Measurements from ENCODE around the gene TPCN2. TPM values are rescaled to one million over a fixed set of nuclear protein-coding genes. Genes with fewer than 3 reads are reported as not detected.
"Not testable (repeated sequence)": the region's sequence is repeated elsewhere in the genome, so short reads cannot be mapped to it uniquely, and the experiment has no call there.

The TPCN2 gene
- total RNA-seq: 1 to 10 TPM; 4.2 to 5.3 TPM

DNA sequence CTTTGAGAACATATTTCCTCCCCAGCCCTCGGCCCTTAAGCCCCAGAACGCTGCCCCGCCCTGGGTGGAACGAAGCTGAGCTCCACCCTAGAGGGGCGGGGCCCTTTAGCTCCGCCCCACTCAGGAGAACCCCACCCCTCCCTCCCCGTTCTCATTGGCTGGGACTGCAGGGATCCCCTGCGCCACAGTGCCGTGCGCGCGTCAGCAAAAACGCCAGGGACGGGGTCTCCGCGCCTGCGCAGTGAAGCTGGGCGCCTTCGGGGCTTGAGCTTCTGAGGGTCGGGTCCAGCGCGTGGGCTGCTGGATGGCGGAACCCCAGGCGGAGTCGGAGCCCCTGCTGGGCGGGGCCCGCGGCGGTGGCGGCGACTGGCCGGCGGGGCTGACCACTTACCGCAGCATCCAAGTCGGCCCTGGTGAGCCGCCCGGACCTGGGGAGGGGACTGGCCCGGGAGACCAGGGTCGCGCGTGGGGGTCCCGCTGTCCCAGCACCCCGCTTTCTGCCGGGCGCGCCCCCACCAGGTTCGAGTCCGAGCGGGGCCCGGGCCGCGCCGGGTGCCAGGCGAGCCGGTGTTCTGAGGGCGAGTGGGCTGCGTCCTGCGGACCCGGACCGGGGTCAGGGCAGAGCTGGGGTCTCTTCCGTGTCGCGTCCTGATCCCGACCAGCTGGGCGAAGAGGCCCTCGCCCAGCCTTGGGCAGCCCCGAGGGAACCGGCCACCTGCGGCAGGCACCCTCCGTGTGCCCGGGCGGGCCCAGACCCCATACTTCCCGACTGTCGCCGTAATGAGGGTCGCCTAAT lies at the start of gene TPCN2:
TSS of gene TPCN2 (plus strand) at position 239 of the 796 bp plus-strand sequence. CDS start at position 305, 66 bp downstream.
- peak within 1 kb of the TSS; percentile 97 to 100 for H3K4me3 ChIP-seq
- H3K4me1 ChIP-seq: peaks cover 0 to 51% of the 10 kb centered on the region in 2 donors
- H3K27me3 ChIP-seq: no peaks in the 10 kb centered on the region
- no peaks in the 10 kb centered on the region for H3K9me3 ChIP-seq
- peak within 1 kb of the TSS; percentile 93 to 96 for H3K27ac ChIP-seq
- peak; percentile 93 for DNase-seq (ENCODE audit: low spot score)
- H3K36me3 ChIP-seq: no peaks in the 10 kb centered on the region
- TF ChIP-seq, protein P1, sequence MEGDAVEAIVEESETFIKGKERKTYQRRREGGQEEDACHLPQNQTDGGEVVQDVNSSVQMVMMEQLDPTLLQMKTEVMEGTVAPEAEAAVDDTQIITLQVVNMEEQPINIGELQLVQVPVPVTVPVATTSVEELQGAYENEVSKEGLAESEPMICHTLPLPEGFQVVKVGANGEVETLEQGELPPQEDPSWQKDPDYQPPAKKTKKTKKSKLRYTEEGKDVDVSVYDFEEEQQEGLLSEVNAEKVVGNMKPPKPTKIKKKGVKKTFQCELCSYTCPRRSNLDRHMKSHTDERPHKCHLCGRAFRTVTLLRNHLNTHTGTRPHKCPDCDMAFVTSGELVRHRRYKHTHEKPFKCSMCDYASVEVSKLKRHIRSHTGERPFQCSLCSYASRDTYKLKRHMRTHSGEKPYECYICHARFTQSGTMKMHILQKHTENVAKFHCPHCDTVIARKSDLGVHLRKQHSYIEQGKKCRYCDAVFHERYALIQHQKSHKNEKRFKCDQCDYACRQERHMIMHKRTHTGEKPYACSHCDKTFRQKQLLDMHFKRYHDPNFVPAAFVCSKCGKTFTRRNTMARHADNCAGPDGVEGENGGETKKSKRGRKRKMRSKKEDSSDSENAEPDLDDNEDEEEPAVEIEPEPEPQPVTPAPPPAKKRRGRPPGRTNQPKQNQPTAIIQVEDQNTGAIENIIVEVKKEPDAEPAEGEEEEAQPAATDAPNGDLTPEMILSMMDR (IDR thresholded peaks at IDR 0.05): no peak

GRCh38 chr11:68999093-68999747 lies 49.5 kb upstream of the TPCN2 start:
- no peak for DNase-seq (ENCODE audit: low spot score)
- H3K4me1 ChIP-seq: peaks cover 0 to 50% of the 10 kb centered on the region in 2 donors
- H3K27ac ChIP-seq: peak overlapping the region in 1 of 2 donors; percentile 32

GRCh38 chr11:68999748-69000355 lies 48.9 kb upstream of the TPCN2 start:
- DNase-seq (ENCODE audit: low spot score); H3K27me3 ChIP-seq; H3K36me3 ChIP-seq; H3K9me3 ChIP-seq; H3K4me3 ChIP-seq: not testable (repeated sequence)
- peak overlapping the region; percentile 63 to 69 for H3K27ac ChIP-seq
- H3K4me1 ChIP-seq: peaks cover 0 to 50% of the 10 kb centered on the region in 2 donors

More at GRCh38 chr11:68999093-68999747, 49.5 kb upstream of the TPCN2 start:
- H3K4me3 ChIP-seq: no peak overlapping the region
- TF ChIP-seq, protein P1 (IDR thresholded peaks at IDR 0.05): no peak
- H3K27me3 ChIP-seq: no peaks in the 10 kb centered on the region
- no peaks in the 10 kb centered on the region for H3K9me3 ChIP-seq
- H3K36me3 ChIP-seq: no peaks in the 10 kb centered on the region

DNA sequence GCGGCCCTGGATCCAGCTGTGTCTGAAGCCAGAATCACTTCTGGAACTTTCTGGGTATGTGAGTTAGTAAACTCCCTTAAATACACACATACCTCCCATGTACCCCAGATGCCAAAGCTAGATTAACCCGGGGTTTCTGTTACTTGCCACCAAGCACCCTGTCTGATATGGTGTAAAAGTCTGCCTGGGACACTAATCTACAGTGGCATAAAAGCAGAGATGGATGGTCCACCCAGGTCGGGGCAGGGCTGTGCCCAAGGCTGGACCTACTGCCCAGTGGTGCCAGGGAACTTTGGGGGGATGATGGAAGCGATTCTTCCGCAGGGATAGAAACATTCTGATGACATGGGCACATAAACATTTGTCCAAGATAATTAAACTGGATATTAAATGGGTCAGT lies 48.3 kb upstream of the TPCN2 start:
- DNase-seq (ENCODE audit: low spot score): no peak
- Histone ChIP-seq H3K4me1 (peaks cover 0 to 50% of the 10 kb centered on the region in 2 donors), H3K9me3 (no peaks in the 10 kb centered on the region), H3K27ac (peak overlapping the region; percentile 63 to 69), H3K27me3 (no peaks in the 10 kb centered on the region), H3K4me3 (no peak overlapping the region), H3K36me3 (peaks cover 11% of the 10 kb centered on the region)
- TF ChIP-seq, protein P1 (IDR thresholded peaks at IDR 0.05): no peak

- Histone ChIP-seq H3K4me1 (peaks cover 0 to 50% of the 10 kb centered on the region in 2 donors), H3K27me3 (no peaks in the 10 kb centered on the region), H3K4me3 (no peak overlapping the region), H3K36me3 (peaks cover 13% of the 10 kb centered on the region), H3K27ac (peak overlapping the region; percentile 63 to 69), H3K9me3 (no peaks in the 10 kb centered on the region)
- TF ChIP-seq, protein P1 (IDR thresholded peaks at IDR 0.05): peak in 1 of 2 donors; percentile 53
- DNase-seq (ENCODE audit: low spot score): peak; percentile 89
These were observed 47.9 kb upstream of the TPCN2 start for GRCh38 chr11:69000831-69001242.
